SH-SY5Y (cell line): ENCODE data around the gene CLCNKB.

Source experiments
- GATA2 ChIP-seq: IDR thresholded peaks from 2 replicates; pipeline ENCODE4 v1.6.1; 2011; ENCODE audit warnings: mild to moderate bottlenecking, low read depth, low read length
- GATA3 ChIP-seq: IDR thresholded peaks from 2 replicates; pipeline ENCODE4 v1.6.1; 2011; ENCODE audit warnings: low read depth, mild to moderate bottlenecking, low read length, moderate library complexity

The CLCNKB gene

DNA sequence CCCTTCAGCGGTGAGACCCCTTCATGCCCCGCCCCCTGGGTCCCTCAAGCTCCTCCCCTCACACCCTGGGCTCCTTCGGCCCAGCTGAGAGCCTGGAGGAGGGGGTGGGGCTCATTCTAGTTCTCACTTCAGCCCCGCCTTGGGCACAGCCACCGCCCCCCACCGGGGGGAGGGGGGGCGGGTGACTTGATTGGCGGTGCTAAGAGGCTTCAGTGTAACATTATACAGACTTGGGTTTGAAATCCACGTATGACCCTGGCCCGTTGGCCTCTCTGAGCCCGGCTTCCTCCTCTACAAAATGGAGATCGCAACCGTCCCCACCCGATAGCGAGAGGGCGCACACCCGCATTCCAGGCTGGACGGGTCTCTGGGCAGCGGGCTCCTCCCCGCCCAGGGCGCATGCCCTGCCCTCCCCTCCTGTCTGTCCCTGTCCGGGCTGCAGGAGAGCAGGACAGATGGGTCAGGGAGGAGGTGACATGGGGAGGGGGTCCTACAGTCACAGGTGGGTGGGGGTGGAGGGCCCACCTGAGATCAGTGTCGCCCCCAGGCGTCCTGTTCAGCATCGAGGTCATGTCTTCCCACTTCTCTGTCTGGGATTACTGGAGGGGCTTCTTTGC lies 5.1 kb downstream of the CLCNKB start:
- no peak for TF ChIP-seq GATA3
- TF ChIP-seq GATA2: no peak

GRCh38 chr1:16050328-16050727 lies 6.7 kb downstream of the CLCNKB start:
- TF ChIP-seq GATA3 (no peak), GATA2 (no peak)

- TF ChIP-seq GATA2 (no peak), GATA3 (no peak)
Observed at GRCh38 chr1:16051039-16051438, 7.5 kb downstream of the CLCNKB start.

DNA sequence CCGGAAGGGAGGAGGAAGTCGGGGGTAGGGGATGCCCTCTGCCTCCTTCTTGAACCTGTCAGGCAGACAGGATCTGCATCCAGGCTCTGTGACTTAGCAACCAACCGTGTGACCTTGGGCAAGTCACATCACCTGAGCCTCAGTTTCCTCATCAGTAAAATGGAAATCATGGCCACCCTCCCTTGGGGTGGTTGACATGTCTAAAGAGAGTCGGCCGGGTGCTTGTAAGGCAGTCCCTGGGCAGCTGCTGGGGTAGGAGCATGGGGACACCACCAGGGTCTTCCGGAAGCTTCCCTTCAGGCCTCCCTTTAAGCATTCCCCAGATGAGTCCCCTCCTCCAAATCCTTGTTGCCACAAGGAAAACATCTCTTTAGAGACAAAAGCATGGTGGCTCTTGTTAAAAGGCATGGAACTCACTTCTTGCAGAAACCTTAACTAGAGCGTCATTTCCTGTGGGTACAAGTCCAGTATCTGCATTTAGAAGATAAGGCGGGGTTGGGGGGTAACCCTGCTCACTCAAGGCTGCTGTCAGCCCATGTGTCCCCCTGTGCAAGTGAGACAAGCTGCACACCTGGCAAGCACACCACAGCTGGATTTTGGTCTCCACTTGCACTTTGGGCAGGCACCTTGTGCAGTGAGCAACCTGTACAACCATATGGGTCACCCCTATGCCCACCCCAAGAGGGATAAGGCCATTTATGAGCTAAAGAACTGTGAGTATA lies 10.4 kb downstream of the CLCNKB start:
- no peak for TF ChIP-seq GATA3
- TF ChIP-seq GATA2: no peak

- TF ChIP-seq GATA2 (no peak), GATA3 (no peak)
Observed at GRCh38 chr1:16054598-16055540, 11.3 kb downstream of the CLCNKB start.

GRCh38 chr1:16055613-16056520 lies 12.3 kb downstream of the CLCNKB start:
- TF ChIP-seq GATA2 (no peak), GATA3 (no peak)

DNA sequence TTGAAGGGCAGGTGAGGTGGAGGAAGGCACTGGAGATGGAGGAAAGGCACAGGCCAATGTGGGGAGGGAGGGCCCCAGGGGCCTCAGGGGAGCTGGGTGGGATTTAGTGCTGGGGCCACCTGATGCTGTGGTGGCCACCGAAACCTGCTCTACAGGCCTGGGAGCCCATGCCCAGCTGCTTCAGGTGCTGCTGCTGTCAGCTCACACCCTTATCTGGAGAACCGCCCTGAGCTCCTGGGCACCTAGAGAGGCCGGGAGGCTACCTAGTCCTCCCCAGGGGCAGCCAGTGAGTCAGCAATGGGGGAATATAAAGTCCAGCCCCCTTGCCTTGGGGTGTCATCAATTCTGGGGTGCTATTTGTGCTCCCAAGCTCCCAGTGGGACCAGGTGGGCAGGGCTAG lies 17.7 kb downstream of the CLCNKB start:
- TF ChIP-seq GATA3 (no peak), GATA2 (no peak)

- TF ChIP-seq GATA3: no peak
- no peak for TF ChIP-seq GATA2
Observed at GRCh38 chr1:16063226-16063829, 19.7 kb downstream of the CLCNKB start.

GRCh38 chr1:16063921-16064320 lies 20.3 kb downstream of the CLCNKB start:
- TF ChIP-seq GATA3 (no peak), GATA2 (no peak)

GRCh38 chr1:16064536-16065268 lies 21.1 kb downstream of the CLCNKB start:
- TF ChIP-seq GATA2 (no peak), GATA3 (no peak)

GRCh38 chr1:16065269-16065576 lies 21.6 kb downstream of the CLCNKB start:
- TF ChIP-seq GATA2 (no peak), GATA3 (no peak)

- TF ChIP-seq GATA2 (no peak), GATA3 (no peak)
Observed at GRCh38 chr1:16066245-16066644, 22.7 kb downstream of the CLCNKB start.
